ENCODE data around the gene SMCR8. TPM values are rescaled to one million over a fixed set of nuclear protein-coding genes. Genes with fewer than 3 reads are reported as not detected.

The SMCR8 gene
- total and polyA plus RNA-seq, 5 donors, result 5.3 to 13.3 (median 11.1) TPM

Small RNA genes within 50 kb of the gene (microRNA-seq; reads per million reads assigned to microRNA genes)
- gene MIR6778, result 0 reads per million in 2 donors

Other genes with a start within 250 kb of the SMCR8 start
- 10 to 100 TPM; 20.1 to 22.3 (median 21.5) TPM for gene DRG2, start 227.3 kb upstream of the SMCR8 start, total RNA-seq
- gene DRG2, start 227.3 kb upstream of the SMCR8 start, polyA plus RNA-seq, result 22.1 TPM
- gene MYO15A, start 206.5 kb upstream of the SMCR8 start, total RNA-seq, result under 1 TPM; 0.34 to 0.67 (median 0.53) TPM
- gene MYO15A, start 206.5 kb upstream of the SMCR8 start, polyA plus RNA-seq, result 0.63 TPM
- gene ALKBH5, start 131.5 kb upstream of the SMCR8 start, total RNA-seq, result 100 to 1,000 TPM; 180 to 195 (median 185) TPM
- gene ALKBH5, start 131.5 kb upstream of the SMCR8 start, polyA plus RNA-seq, result 112 TPM
- gene LLGL1, start 89.7 kb upstream of the SMCR8 start, total RNA-seq, result 10 to 100 TPM; 11.2 to 13.9 (median 12.6) TPM
- gene LLGL1, start 89.7 kb upstream of the SMCR8 start, polyA plus RNA-seq, result 8.6 TPM
- gene FLII, start 56.6 kb upstream of the SMCR8 start, total RNA-seq, result 100 to 1,000 TPM; 176 to 217 (median 194) TPM
- 166 TPM for gene FLII, start 56.6 kb upstream of the SMCR8 start, polyA plus RNA-seq
- 10 to 100 TPM; 17.6 to 20.7 (median 19.6) TPM for gene MIEF2, start 54.6 kb upstream of the SMCR8 start, total RNA-seq
- 13.1 TPM for gene MIEF2, start 54.6 kb upstream of the SMCR8 start, polyA plus RNA-seq
- 10 to 100 TPM; 10.6 to 14.9 (median 12.7) TPM for gene TOP3A, start 299 bp upstream of the SMCR8 start, total RNA-seq
- 8.9 TPM for gene TOP3A, start 299 bp upstream of the SMCR8 start, polyA plus RNA-seq
- gene SHMT1, start 48.3 kb downstream of the SMCR8 start, total RNA-seq, result 1 to 10 TPM; 7.3 to 9.9 (median 8.7) TPM
- gene SHMT1, start 48.3 kb downstream of the SMCR8 start, polyA plus RNA-seq, result 6.4 TPM
- not detected for gene EVPLL, start 62.5 kb downstream of the SMCR8 start, total RNA-seq
- gene EVPLL, start 62.5 kb downstream of the SMCR8 start, polyA plus RNA-seq, result not detected
- gene LGALS9C, start 161.5 kb downstream of the SMCR8 start, total RNA-seq, result under 1 TPM in 1 of 4 donors, not detected in 3; 0.20 TPM
- gene LGALS9C, start 161.5 kb downstream of the SMCR8 start, polyA plus RNA-seq, result not detected